Stimulated activated CD4-positive, alpha-beta T cell treated with anti-CD3 and anti-CD28 coated beads, Interleukin-4, amount 100 ng/mL, for 24 hours (primary cell): ENCODE measurements around the gene MEGF11.
"Not testable (repeated sequence)": the region's sequence is repeated elsewhere in the genome, so short reads cannot be mapped to it uniquely, and the experiment has no call there.

Experiments used
- DNase-seq: peaks from one replicate; pipeline ENCODE4 v3.0.0-alpha.2; 2020

The MEGF11 gene

DNA sequence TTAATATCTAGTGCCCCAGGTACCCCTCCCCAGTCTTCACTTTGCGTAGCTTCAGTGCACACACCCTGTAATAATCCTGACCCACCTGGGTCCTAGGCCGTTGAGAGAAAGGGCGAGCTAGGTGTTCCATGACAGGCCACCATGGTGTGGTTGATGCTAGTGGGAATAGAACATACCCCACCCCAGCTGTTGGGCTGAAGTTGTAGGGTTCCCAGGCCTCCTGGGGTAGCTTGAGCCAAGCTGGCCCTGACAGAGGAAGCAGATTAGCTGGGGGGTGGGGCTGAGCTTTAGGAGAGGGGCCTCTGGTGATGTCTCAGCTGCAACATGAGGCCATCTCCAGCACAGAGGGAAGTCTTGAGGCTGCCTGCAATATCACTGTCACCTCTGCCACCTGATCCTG is 343.7 kb downstream of the MEGF11 start:
- no peak for DNase-seq

DNA sequence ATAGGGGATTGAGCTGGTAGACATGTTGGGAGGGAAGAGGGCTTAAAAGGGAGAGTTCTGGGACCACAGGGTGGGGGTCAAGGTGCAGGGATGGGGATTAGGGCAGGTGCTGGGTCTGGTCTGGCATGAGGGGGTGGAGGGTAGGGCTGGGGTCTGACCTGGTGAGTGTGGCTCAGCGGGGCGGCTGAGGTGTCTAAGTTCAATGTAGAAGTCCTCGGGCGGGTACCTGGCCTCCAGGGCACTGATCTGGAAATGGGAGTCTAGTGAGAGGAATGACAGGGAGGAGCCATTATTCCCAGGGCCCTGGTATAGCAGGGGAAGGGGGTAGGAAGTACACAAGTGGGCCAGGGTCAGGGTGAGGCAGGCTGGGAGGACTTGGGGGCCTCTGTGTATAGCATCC is 344.7 kb downstream of the MEGF11 start:
- no peak for DNase-seq

DNA sequence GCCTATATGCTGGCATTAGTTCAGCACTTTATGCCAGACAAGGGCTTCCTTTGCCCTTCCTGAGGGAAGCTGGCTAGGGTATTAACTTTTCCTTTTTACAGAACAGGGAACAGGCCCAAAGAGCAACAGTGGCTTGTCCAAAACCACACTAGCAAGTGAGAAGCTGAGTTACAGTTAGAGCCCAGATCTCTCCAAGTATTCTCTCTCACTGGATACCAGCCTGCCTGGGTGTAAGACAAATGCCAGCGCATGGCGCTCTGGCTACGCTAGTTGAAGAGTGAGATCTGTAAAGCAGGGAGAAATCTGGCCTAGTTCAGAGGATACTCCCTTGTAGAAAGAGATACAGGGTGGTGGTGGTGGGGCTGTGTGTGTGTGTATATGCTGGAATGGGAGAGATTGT is 345.9 kb downstream of the MEGF11 start:
- DNase-seq: no peak

- no peak for DNase-seq
Measured at GRCh38 chr15:65906396-65906795, 347.2 kb downstream of the MEGF11 start.

- DNase-seq: no peak
Measured at GRCh38 chr15:65904301-65904700, 349.2 kb downstream of the MEGF11 start.

- DNase-seq: no peak
Measured at GRCh38 chr15:65903296-65904073, 350.1 kb downstream of the MEGF11 start.

- no peak for DNase-seq
Measured at GRCh38 chr15:65902373-65902772, 351.2 kb downstream of the MEGF11 start.

GRCh38 chr15:65901836-65902235 is 351.7 kb downstream of the MEGF11 start:
- no peak for DNase-seq

DNA sequence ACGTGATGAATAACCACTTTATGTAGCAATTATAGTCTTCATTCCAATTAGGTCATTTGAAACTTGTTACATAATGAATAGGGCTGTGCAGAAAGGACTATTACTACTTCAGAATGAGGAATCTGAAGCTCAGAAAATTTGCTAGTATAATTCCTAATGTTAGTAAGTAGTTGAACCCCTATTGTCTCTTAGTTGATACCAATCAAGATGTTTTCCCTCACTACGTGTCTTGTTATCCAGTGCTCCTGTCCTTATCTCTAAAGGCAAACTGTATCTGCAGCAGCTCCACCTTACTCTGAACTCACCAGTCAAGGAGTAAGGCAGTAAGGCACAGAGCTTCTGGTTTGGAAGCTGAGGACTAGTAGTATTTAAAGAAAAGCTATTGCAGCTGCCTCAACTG is 352.2 kb downstream of the MEGF11 start:
- DNase-seq: no peak

- no peak for DNase-seq
Measured at GRCh38 chr15:65900488-65900887, 353.1 kb downstream of the MEGF11 start.

DNA sequence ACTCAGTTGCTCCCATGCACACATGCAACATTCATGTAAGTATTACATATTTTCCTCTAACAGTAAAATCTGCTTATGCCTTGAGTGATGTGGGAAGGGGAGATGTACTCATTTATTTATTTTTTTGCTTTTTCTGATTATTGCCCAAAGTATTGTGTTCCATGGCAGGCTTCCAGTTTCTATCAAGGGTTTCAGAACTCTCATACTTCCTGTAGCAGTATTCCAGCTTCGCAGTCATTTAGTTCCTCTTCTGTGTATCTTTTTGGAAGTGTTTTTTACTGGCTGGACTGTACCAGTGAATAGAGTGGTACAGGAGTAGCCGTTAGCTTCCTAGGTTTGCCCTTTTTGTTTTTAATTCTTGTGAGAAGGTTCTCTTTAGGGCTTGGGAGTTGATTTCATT is 357.3 kb downstream of the MEGF11 start:
- no peak for DNase-seq

DNA sequence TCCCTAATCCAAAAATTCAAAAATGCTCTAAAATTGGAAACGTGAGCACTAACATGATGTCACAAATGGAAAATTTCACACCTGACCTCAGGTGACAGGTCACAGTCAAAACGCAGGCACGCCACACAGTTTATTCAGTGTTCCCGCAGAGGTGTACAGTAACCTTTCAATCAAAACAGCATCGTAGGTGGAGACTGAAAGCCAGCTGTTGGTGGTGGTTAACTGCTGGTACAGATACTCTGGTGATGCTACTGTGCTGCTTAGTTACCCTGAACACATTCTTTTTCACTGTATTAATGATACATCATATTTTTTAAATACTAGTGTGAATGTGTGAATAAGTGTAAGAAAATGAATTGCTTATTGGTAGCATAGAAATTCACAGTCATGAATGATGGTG is 360.5 kb downstream of the MEGF11 start:
- DNase-seq: peak; percentile 35

GRCh38 chr15:65888981-65889380 is 364.6 kb downstream of the MEGF11 start:
- peak; percentile 24 for DNase-seq

DNA sequence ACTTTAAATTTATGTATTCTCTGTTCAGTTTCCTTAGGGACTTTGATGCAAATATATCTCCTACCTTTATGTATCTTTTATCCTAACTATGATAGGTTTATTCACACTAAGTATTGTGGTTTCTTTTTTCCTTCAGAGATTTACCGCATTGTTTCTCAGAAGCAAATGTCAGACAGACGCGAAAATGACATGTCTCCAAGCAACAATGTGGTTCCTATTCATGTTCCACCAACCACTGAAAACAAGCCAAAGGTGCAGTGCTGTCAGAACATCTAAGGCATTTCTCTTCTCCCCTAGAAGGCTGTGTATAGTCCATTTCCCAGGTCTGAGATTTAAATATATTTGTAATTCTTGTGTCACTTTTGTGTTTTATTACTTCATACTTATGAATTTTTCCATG is 366.0 kb downstream of the MEGF11 start:
- DNase-seq: peak; percentile 55

DNA sequence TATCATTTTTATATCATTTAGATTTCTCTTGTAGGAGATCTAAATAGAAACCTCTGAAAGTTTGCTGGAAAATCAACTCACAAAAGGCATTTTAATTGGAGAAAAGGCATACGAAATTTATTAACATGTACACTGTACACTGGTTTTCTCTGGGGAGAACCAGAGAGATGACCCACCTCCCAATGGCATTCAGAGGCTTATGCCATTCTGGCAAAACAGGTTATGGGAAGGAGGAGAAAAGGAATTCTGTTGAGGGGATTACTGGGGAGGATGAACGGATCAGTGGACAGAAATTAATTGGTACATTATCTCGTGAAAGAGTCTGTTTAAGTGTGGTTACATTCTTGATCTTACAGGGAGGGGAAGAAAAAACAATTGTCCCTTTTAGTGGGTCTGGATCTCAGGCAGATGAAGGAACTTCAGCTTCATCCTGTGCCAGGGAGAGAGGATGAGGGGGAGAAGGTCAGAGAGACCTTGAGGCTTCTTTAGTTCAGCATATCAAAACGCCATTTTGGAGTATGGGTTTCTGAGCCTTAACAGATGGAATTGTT is 367.8 kb downstream of the MEGF11 start:
- no peak for DNase-seq

- no peak for DNase-seq
Measured at GRCh38 chr15:65884511-65884910, 369.0 kb downstream of the MEGF11 start.

DNA sequence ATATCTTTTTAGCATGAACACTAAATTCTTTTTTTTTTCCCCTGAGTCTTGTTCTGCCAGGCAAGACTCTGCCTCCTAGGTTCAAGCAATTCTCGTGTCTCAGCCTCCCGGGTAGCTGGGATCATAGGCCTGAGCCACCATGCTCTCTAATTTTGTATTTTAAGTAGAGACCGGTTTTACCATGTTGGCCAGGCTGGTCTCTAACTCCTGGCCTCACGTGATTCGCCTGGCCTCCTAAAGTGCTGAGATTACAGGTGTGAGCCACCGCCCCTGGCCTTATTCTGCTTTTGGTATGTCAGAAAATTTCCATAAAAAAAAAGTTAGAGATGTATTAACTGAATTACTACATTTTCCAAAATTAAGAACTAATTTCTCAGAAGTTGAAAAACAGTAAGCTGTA is 370.0 kb downstream of the MEGF11 start:
- DNase-seq: no peak

GRCh38 chr15:65881766-65882434 is 371.6 kb downstream of the MEGF11 start:
- no peak for DNase-seq

DNA sequence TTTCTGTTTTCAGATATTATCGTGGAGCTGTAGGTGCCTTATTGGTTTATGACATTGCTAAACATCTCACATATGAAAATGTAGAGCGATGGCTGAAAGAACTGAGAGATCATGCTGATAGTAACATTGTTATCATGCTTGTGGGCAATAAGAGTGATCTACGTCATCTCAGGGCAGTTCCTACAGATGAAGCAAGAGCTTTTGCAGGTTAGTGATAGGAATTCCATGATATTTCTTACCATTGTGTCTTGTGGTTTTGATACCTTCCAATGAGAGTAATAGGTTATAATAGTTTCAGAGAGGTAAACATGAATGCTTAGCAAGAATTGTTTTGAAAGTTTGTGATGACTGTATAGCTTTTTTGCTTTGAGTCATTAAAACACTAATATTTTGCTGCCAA is 375.8 kb downstream of the MEGF11 start:
- DNase-seq: no peak

GRCh38 chr15:65875458-65875857 is 378.1 kb downstream of the MEGF11 start:
- DNase-seq: no peak

DNA sequence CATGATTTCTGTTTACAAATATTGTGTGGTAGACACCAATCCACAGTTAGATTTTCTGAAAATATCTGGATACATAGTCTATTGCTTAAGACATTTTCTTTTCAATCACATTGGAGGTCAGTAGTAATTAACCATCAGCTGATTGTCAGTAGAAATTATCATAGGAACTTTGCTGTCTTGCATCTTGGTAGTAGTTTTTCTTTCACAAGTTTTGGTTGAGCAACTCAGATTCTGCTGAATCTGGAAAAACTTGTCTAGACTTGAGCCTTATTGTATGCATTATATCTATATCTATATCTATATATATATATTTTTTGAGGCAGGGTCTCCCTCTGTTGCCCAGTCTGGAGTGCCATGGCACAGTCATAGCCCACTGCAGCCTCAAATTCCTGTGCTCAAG is 380.3 kb downstream of the MEGF11 start:
- DNase-seq: no peak

DNA sequence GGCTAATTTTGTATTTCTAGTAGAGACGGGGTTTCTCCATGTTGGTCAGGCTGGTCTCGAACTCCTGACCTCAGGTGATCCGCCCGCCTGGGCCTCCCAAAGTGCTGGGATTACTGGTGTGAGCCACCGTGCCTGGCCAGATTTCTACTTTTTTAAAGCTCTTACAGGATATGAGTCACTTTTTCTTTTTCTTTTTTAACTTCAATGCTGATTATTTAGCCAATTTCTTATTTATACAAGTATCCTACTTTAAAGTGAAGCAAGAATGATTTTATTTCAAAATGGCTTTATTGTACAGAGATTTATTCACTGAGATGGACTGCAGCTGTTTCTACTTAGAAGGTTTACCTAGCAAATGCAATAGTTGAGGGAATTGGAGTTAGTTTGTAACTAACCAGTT is 381.0 kb downstream of the MEGF11 start:
- not testable (repeated sequence) for DNase-seq

- DNase-seq: not testable (repeated sequence)
Measured at GRCh38 chr15:65871886-65872285, 381.7 kb downstream of the MEGF11 start.

- DNase-seq: no peak
Measured at GRCh38 chr15:65870889-65871533, 382.5 kb downstream of the MEGF11 start.
